SU-DHL-6 (cell line): ENCODE data around the gene OR7G3.

Experiments used
- EZH2phosphoT487 ChIP-seq: fragments of 200-600 bp; sonication (generic), shearing (Covaris generic); conservative IDR thresholded peaks from 2 replicates; pipeline ENCODE4 v1.6.1; 2018; ENCODE audit warnings: mild to moderate bottlenecking, antibody characterized with exemption, low read length, moderate library complexity, mixed read lengths
- TF ChIP-seq, protein P1 (sequence below): fragments of 200-600 bp; sonication (generic); IDR thresholded peaks from one replicate; pipeline ENCODE4 v1.5.1; 2017; ENCODE audit warnings: antibody characterized with exemption, mild to moderate bottlenecking, low read length, moderate library complexity; ENCODE audit not compliant: insufficient read depth, poor library complexity, severe bottlenecking

DNA sequence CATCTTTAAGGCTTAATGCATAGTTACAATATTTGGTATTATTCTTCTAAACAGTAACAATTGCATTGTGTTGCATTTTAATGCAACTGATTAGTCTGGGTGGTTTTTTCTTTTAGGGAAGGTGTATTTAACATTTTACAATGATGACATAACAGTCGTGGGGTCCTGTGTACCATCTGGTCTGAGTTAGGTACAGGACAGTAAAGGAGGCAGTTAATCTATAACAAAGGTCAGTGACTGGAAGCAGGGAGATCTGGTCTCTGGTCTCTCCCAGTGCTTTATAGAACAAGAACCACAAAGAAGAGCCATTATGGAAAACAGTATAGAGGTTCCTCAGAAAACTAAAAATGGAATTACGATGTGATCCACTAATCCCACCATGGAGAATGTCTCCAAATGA is 16.8 kb downstream of the OR7G3 start:
- TF ChIP-seq, protein P1, sequence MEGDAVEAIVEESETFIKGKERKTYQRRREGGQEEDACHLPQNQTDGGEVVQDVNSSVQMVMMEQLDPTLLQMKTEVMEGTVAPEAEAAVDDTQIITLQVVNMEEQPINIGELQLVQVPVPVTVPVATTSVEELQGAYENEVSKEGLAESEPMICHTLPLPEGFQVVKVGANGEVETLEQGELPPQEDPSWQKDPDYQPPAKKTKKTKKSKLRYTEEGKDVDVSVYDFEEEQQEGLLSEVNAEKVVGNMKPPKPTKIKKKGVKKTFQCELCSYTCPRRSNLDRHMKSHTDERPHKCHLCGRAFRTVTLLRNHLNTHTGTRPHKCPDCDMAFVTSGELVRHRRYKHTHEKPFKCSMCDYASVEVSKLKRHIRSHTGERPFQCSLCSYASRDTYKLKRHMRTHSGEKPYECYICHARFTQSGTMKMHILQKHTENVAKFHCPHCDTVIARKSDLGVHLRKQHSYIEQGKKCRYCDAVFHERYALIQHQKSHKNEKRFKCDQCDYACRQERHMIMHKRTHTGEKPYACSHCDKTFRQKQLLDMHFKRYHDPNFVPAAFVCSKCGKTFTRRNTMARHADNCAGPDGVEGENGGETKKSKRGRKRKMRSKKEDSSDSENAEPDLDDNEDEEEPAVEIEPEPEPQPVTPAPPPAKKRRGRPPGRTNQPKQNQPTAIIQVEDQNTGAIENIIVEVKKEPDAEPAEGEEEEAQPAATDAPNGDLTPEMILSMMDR = no peak
- TF ChIP-seq EZH2phosphoT487 = no peak
